Measurements from ENCODE around the gene SIVA1. TPM values are rescaled to one million over a fixed set of nuclear protein-coding genes. Genes with fewer than 3 reads are reported as not detected.

Gene SIVA1
- total RNA-seq, 4 donors from 2014 or later, result 189 to 397 (median 203) TPM

DNA sequence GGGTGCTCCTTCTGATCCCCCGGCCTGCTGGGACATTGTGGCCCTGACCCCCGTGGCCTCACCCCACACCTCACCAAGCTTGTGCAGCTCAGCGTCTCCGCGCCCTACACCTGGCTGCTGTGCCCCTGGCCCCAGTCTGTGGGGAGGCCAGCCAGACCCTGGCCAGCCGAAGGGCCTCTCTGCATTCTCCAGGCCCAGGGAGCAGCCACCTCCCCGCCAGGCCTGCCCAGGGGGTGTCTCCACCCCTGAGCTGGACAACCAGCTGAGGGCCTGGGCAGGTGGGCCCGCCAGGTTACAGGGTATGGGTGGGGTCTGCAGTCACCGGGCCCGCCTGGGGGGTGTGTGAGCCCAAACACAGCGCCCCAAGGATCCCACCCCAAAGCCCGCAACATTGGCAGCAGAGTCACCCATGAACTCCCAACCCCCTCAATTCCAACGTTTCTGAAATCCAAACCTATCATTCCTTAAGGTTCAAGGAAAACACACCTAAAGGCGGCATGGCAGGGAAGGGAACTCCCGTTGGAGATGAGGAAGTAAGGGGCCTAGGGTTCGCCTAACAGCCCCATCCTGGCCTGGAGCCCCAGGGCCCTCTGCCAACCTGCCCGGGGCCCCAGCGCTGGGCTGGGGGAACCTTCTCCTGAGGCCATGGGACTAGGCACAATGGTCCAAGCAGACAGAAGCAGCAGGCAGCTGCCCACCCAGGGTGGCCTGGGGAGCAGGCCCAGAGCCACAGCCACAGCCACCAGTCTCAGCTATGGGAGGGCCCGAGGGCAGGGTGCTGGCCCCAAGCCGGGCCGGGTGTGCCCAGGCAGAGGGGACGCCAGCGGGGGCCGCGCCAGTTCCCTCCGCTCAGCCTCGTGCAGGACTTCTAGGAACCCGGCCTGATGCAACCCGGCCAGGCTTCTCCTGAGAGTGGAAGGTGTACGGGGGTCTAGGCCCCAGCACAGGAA lies 34.1 kb downstream of the SIVA1 start:
- TF ChIP-seq POLR2A (IDR thresholded peaks at IDR 0.05) (no peak), POLR2AphosphoS5 (IDR thresholded peaks at IDR 0.05) (no peak), EP300 (IDR thresholded peaks at IDR 0.05; ENCODE audit: low read depth) (no peak)
- TF ChIP-seq, protein P1, sequence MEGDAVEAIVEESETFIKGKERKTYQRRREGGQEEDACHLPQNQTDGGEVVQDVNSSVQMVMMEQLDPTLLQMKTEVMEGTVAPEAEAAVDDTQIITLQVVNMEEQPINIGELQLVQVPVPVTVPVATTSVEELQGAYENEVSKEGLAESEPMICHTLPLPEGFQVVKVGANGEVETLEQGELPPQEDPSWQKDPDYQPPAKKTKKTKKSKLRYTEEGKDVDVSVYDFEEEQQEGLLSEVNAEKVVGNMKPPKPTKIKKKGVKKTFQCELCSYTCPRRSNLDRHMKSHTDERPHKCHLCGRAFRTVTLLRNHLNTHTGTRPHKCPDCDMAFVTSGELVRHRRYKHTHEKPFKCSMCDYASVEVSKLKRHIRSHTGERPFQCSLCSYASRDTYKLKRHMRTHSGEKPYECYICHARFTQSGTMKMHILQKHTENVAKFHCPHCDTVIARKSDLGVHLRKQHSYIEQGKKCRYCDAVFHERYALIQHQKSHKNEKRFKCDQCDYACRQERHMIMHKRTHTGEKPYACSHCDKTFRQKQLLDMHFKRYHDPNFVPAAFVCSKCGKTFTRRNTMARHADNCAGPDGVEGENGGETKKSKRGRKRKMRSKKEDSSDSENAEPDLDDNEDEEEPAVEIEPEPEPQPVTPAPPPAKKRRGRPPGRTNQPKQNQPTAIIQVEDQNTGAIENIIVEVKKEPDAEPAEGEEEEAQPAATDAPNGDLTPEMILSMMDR (IDR thresholded peaks at IDR 0.05), result no peak
- H3K27ac ChIP-seq, result no peak overlapping the region
- DNase-seq, result no peak
- H3K9me3 ChIP-seq, result no peaks in the 10 kb centered on the region
- no peak overlapping the region for H3K4me3 ChIP-seq
- peaks cover 0 to 12% (median 5%) of the 10 kb centered on the region in 4 donors for H3K4me1 ChIP-seq
- WGBS, 2 donors (ENCODE audit: low coverage in 1 of 2), result 81% methylated on average over 22 of the region's 30 CpGs; no CpG with 5 or more reads in 1 of the 2 donors
- H3K27me3 ChIP-seq, result no peaks in the 10 kb centered on the region
- intact Hi-C loops (cut with DNase I; ENCODE audit: low total_unique reads) (loop anchor here (5.0 kb wide), 1 partner anchor 35 kb away; no protein-coding TSS in a partner anchor), in situ Hi-C loops (cut with MboI; ENCODE audit: low pct_ligation_motif_present in 1 of 4, low pct_unique_long_range_greater_than_20kb in 1 of 4, low sequenced_read_pairs in 3 of 4) (no loop called here)
- H3K36me3 ChIP-seq, result peaks cover 0 to 6% (median 0%) of the 10 kb centered on the region in 4 donors

DNA sequence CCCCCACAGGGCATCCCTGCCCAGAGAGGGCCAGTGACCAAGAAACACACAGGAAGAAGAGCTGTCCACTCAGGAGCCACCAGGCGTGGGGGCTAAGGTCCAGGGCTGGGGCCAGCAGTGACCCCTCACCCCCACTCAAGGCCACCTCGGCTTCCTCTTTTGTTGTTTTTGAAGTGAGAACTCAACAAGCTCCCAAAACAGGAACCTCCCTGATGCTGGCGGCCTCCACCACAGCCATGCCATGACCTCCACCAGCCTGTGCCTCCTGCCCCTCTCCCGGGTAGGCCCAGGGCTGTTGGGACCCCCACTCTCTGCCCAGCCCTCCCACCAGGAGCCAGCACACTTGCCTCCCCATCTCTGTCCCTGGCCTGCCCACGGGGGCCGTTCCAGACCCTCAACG lies 34.8 kb downstream of the SIVA1 start:
- intact Hi-C loops (cut with DNase I; ENCODE audit: low total_unique reads) (loop anchor here (5.0 kb wide), 1 partner anchor 35 kb away; no protein-coding TSS in a partner anchor), in situ Hi-C loops (cut with MboI; ENCODE audit: low pct_ligation_motif_present in 1 of 4, low pct_unique_long_range_greater_than_20kb in 1 of 4, low sequenced_read_pairs in 3 of 4) (no loop called here)
- no peak for TF ChIP-seq POLR2AphosphoS5 (IDR thresholded peaks at IDR 0.05)
- TF ChIP-seq, protein P1 (IDR thresholded peaks at IDR 0.05), result no peak
- Histone ChIP-seq H3K27me3 (no peaks in the 10 kb centered on the region), H3K27ac (no peak overlapping the region), H3K4me3 (no peak overlapping the region), H3K36me3 (peaks cover 0 to 8% (median 0%) of the 10 kb centered on the region in 4 donors), H3K9me3 (no peaks in the 10 kb centered on the region), H3K4me1 (peaks cover 6 to 19% (median 11%) of the 10 kb centered on the region in 4 donors)
- no peak for DNase-seq
- WGBS, 2 donors (ENCODE audit: low coverage in 1 of 2), result 91% methylated on average over 7 of the region's 7 CpGs; no CpG with 5 or more reads in 1 of the 2 donors

DNA sequence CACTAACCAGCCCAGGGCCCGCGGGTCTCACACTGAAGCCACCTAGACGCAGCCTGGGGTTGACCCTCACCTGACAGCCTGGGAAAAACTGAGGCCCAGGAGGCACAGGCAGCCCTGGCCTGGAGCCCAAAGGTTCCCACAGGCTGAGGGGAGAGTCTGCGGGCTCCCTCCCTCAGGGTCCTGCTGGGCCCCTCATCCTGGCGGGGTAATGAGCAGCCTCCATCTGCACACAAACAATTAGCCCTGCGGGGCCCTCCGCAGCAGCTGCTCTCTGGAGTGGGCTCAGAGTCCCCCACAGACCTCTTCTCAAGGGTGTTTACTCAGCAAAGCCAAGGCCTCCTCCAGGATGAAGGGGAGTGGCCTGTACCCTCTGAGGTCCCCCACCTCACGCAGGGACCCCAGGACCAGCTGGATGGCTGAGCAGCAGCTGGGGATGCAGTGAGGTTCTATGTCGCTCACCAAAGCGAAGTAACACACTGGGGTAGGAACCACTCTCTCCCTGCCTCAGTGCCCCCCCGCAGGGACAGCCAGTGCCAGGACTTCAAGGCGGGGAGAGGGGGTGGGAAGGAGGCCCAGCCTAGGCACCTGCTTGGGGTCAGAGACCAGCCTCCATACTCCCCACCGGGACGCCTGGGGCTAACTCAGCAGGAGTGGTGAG lies 35.3 kb downstream of the SIVA1 start:
- in situ Hi-C loops (cut with MboI; ENCODE audit: low pct_ligation_motif_present in 1 of 4, low pct_unique_long_range_greater_than_20kb in 1 of 4, low sequenced_read_pairs in 3 of 4) (no loop called here), intact Hi-C loops (cut with DNase I; ENCODE audit: low total_unique reads) (loop anchor here (5.0 kb wide), 1 partner anchor 34 kb away; no protein-coding TSS in a partner anchor)
- no peaks in the 10 kb centered on the region for H3K9me3 ChIP-seq
- 93% methylated on average over 13 of the region's 14 CpGs; no CpG with 5 or more reads in 1 of the 2 donors for WGBS, 2 donors (ENCODE audit: low coverage in 1 of 2)
- no peak overlapping the region for H3K4me3 ChIP-seq
- peaks cover 0 to 8% (median 0%) of the 10 kb centered on the region in 4 donors for H3K36me3 ChIP-seq
- no peak for DNase-seq
- H3K27ac ChIP-seq, result no peak overlapping the region
- no peaks in the 10 kb centered on the region for H3K27me3 ChIP-seq
- H3K4me1 ChIP-seq, result peaks cover 11 to 25% (median 16%) of the 10 kb centered on the region in 4 donors
- no peak for TF ChIP-seq EP300 (IDR thresholded peaks at IDR 0.05; ENCODE audit: low read depth)
- TF ChIP-seq POLR2A (IDR thresholded peaks at IDR 0.05), result no peak
- TF ChIP-seq, protein P1 (IDR thresholded peaks at IDR 0.05), result no peak
- TF ChIP-seq POLR2AphosphoS5 (IDR thresholded peaks at IDR 0.05), result no peak

Measured in transverse colon (tissue), 4 donors.